HuH-7 (cell line): ENCODE results near the gene EMP1.

Source experiments
- DNase-seq: peaks from one replicate; pipeline ENCODE4 v3.0.0; 2011; ENCODE audit warnings: low spot score

EMP1 gene

DNA sequence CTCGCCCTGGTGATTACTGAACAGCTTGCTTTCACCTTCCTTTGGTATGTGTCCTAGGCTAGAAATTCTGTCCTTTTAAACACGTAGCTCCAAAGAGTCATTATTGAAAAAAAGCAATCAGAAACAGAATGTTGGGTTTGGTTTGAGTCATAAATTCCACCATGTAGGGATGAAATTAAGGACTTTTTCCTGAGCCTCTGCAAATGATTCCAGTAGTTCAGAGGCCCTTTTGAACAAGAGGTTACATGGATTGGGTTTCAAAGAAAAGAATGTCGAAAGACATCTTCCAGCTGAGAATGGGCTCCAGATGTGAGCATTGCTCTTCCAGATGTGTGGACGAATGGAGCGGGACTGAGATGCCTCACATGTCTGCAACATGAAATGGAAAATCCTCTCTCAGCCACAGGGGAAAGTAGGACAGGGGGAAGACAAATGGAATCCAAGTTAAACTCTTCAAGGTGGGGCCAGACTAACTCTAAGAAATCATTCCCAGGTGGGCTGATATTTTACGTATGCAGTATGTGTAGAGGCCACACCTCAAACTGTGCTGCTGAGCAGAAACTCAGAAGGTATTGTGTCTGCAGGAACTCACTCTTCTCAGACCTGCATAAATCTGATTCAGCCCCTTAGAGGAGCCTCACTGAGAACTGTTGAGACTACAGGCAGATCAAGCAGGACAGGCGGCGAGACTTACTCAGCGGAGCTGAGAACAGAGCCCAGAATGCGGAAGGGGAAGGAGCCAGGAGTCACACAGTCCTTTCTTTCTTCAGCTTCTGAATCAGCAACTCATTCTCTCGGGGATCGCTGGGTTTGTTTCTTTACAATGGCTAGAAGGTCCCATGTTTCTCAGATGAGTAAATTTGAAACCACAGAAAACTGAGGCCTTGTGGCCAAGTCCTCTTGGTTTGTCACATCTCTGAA, 23.3 kb upstream of the EMP1 start:
- DNase-seq = no peak

DNA sequence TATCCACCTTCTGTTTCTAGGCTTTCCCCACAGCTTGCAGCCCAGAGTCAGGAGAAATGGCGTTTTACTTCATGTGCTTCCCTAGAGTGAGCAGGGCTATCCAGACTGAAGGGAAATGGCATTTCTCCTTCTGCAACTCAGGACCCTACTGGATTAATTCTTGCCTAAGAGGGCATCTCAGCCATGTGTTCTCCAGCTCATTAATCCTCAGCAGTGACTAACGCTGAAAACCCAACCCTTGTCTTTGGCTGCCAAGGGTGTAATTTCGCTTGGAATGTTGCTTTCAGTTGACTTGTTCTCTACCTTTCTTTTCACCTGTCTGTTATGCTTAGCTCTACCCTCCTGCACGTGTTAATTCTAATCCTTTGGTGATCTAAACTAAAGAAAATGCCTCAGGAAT, 21.0 kb upstream of the EMP1 start:
- DNase-seq = no peak

DNA sequence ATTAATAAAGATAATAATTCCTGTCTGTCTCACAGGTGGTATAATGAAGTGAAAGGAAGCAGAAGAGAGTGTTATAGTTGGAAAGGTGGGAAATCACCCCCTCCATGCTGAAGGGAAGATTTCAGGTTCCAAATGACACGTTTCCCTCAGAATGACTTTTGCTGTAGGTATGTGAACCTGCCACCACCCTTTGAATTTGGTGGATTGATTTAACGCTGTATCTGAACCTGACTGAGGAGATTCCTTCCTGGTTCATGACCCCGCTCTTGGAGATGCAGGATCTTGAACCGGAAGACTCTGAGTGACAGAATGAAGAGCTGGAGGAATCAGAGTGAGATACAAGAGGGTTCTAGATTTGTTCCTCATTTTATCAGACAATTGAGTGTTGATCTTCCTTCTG, 20.3 kb upstream of the EMP1 start:
- no peak for DNase-seq

GRCh38 chr12:13177373-13177772, 19.2 kb upstream of the EMP1 start:
- DNase-seq = no peak

DNA sequence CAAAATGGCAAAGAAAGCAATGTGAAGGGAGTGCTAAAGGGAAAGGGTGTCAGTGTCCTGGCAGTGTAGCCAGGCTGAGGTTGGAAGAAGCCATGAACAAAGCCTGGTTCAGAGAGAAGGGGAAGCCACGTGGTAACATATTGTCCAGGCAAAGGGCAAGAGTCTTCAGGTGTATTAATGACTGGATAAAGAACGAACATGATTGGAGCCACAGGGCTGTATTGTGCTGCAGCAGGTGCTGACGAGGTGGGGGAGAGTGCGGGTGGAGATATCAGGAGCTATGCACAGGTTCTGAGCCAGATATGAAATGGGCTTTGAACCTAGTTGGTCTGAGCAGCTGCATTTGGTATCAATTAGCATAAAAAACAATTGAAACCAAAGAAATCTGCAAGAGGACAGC, 18.6 kb upstream of the EMP1 start:
- no peak for DNase-seq

GRCh38 chr12:13178568-13179210, 17.8 kb upstream of the EMP1 start:
- DNase-seq = no peak

DNA sequence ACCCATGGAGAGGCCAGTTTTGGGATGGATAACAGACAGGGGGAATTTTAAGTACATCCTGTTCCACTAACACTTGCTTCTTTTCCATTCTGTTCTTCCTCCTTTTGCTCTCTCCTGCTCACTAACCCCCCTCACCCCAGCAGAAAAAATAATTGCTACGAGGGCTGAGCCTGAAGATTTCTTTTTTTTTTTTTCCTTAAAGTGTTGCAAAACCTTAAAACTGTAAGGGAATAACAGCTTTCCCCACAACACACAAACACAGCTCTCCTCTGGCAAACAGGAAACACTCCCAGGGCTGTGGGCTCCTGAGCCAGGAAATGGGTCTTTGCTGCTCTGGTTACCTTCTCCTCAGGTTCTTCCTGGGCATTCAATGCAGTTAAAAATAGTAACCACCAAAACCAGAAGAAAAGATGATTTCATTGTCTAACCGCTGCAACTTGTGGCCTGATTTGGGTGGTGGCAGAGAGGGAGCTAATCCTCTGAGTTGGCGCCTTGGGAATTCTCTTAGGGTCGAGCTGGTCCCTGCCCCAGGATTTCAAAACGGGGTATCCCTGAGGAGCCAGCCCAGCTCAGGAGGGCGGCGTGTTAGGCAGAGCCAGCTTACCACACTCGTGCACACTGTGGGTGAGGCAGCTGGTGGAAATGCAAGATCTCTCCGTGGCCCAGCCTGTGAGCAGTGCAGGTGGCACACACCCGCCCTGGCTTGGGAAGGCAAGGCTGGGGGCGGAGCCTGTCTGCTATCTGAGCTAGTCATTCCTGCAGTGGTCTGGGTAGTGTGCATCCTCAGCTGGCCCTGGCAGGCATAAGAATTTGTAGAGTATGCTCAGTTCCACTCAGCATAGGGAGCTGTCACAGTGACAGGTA, 17.1 kb upstream of the EMP1 start:
- no peak for DNase-seq

DNA sequence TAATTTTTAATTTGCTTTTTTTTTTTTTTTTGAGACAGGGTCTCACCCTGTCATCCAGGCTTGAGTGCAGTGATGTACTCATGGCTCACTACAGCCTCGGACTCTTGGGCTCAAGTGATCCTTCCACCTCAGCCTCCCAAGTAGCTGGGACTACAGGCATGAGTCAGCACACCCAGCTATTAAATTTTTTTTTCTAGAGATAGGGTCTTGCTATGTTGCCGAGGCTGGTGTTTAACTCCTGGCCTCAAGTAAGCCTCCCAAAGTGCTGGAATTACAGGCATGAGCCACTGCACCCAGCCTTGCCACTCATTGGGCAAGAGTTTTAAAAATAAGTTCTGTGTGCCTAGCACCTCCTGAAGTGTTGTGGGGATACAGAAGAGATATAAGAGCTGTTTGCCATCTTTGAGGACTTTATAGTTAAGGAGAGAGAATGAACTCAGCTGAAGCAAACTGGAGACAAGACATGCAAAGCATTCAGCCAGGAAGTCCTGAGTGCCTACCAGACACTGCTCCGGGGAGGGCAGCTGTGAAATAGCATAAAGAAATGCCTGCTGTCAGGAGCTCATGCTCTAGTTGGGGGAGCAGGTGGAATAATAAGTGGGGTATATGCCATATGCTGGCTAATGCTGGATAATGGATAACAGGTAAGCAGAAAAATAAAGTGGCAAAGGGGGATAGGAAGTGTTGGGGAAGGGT, 15.0 kb upstream of the EMP1 start:
- DNase-seq = no peak

- DNase-seq = no peak
Measured at GRCh38 chr12:13182881-13183280, 13.6 kb upstream of the EMP1 start.

DNA sequence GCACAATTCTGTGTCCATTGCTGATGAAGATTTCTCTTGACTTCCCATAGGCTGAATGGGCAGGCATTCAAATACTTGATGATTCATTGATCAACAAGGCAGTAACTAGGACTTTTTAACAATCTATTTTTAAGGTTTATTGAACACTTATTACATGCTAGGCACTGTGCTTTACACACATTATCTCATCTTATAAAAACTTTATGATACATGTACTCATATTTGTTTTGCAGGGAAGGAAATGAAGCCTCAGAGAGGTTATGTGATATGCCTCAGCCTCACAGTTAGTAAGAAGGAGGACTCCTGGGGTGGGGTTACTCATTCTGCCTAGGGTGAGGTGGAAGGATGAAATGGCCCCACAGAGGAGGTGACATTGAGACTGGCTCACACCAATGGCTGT, 12.9 kb upstream of the EMP1 start:
- DNase-seq = no peak

DNA sequence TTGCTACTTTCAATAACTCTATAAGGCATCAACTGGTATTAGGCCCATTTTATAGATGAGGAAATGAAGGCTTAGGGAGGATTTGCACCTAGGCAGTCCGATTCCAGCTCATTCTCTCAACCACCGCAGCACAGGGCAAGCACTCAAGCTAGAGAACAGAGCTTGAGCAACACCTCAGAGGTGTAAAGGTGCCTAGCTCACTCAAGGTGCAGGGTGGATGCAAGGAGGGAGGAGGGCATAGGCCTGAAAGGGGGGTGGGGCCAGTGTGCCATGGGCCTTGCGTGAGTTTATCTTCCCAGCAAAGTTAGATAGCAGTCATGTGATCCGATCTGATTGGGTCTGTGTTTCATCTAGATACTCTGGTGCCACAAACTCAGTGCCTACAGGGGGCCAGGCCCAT, 10.2 kb upstream of the EMP1 start:
- DNase-seq = no peak

GRCh38 chr12:13187399-13187798, 9.1 kb upstream of the EMP1 start:
- DNase-seq = no peak

DNA sequence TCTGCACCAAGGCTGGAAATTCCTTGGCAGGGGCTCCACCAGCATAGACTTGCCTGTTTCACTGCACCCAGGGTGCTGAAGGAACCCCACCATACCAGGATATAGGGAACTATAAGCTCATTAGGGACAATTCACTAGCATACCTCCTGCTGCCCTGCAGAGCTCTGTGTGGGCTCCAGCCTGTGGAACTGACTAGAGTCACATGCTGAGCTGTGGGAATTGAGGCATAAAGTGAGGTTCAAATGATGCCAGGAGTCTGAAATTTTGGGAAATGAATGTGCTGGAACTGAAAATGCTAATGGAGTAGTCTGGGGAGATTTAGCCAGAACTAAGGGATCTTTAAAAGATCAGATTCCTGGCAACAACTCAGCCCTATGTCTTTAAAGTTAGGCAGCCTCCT, 7.3 kb upstream of the EMP1 start:
- DNase-seq = no peak

GRCh38 chr12:13190275-13190674, 6.3 kb upstream of the EMP1 start:
- no peak for DNase-seq

GRCh38 chr12:13192719-13193118, 3.8 kb upstream of the EMP1 start:
- no peak for DNase-seq

GRCh38 chr12:13193505-13194231, 2.9 kb upstream of the EMP1 start:
- DNase-seq = no peak

- no peak for DNase-seq
Measured at GRCh38 chr12:13194401-13195110, 2.0 kb upstream of the EMP1 start.

DNA sequence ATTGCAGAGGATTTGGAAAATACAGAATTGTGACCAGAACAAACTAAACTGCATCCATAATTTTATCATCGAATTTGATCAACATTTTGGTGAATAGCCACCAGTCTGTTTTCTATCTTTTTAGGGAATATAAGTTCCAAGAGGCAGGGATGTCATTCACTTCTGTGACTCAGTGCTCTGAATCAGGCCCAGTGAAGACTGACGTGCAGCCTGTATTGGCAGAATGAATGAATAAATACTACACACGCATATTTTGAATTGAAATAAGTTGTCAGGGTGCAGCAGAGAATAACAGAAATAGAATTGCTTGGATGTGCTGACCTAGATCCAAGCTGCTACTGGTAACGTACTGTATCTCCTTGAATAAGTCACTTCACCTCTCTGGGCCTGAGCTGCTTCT, 1.3 kb upstream of the EMP1 start:
- no peak for DNase-seq

- DNase-seq = no peak
Measured at GRCh38 chr12:13195785-13196129, 769 bp upstream of the EMP1 start.

DNA sequence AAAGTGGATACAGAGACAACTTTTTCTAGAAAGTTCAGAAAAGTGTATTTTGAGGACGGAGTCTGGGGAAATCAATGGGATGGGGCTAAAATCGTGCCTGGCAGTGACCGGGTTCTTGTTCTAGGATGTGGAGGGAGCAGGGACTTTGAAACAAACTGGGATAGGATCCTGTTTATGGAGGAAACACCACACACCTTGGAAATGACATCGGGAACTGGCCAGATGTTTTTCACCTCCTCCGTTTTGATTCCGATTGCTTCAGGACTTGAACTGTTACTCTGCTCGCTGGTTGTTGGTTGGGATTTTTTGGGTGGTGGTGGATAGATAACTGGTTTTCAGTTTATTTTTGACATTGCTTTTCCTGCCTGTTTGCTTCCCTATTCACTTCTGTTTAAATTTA, 506 bp downstream of the EMP1 start:
- no peak for DNase-seq
